ENCODE measurements around the gene CXCL13.

CXCL13 gene

GRCh38 chr4:77619408-77619807 is 13.8 kb downstream of the CXCL13 start:
- Histone ChIP-seq H3K4me3 (ENCODE audit: low read length, poor library complexity, severe bottlenecking) (no peak overlapping the region), H3K27me3 (ENCODE audit: insufficient read depth, low read length, poor library complexity, severe bottlenecking) (no peaks in the 10 kb centered on the region), H3K9me2 (replicated peaks; ENCODE audit: low read depth, low read length) (no peaks in the 10 kb centered on the region), H3F3A (ENCODE audit: low read depth) (no peaks in the 10 kb centered on the region), H2AFZ (ENCODE audit: low read length) (no peak overlapping the region), H3K36me3 (ENCODE audit: insufficient read depth, low read length) (no peaks in the 10 kb centered on the region), H3K4me1 (ENCODE audit: insufficient read depth, low read length, poor library complexity, severe bottlenecking) (no peaks in the 10 kb centered on the region), H3K79me2 (ENCODE audit: insufficient read depth, low read length) (no peaks in the 10 kb centered on the region), H3K9me3 (ENCODE audit: insufficient read depth, low read depth, low read length) (no peaks in the 10 kb centered on the region), H4K20me1 (ENCODE audit: insufficient read depth, low read length, poor library complexity, severe bottlenecking) (no peaks in the 10 kb centered on the region), H3K4me2 (ENCODE audit: low read depth, low read length, poor library complexity, severe bottlenecking) (no peak overlapping the region), H3K9ac (ENCODE audit: low read depth, low read length, poor library complexity, severe bottlenecking) (no peak overlapping the region)
- TF ChIP-seq CTCF (conservative IDR thresholded peaks at IDR 0.05; ENCODE audit: low read length) (no peak), EZH2phosphoT487 (IDR thresholded peaks at IDR 0.05; ENCODE audit: borderline replicate concordance) (no peak)

GRCh38 chr4:77621254-77621653 is 15.6 kb downstream of the CXCL13 start:
- Histone ChIP-seq H3K4me2 (ENCODE audit: low read depth, low read length, poor library complexity, severe bottlenecking) (no peak overlapping the region), H3K9me3 (ENCODE audit: insufficient read depth, low read depth, low read length) (no peaks in the 10 kb centered on the region), H3F3A (ENCODE audit: low read depth) (no peaks in the 10 kb centered on the region), H3K27me3 (ENCODE audit: insufficient read depth, low read length, poor library complexity, severe bottlenecking) (no peaks in the 10 kb centered on the region), H2AFZ (ENCODE audit: low read length) (no peak overlapping the region), H3K4me3 (ENCODE audit: low read length, poor library complexity, severe bottlenecking) (no peak overlapping the region), H3K4me1 (ENCODE audit: insufficient read depth, low read length, poor library complexity, severe bottlenecking) (no peaks in the 10 kb centered on the region), H3K79me2 (ENCODE audit: insufficient read depth, low read length) (no peaks in the 10 kb centered on the region), H3K9me2 (replicated peaks; ENCODE audit: low read depth, low read length) (no peaks in the 10 kb centered on the region), H3K36me3 (ENCODE audit: insufficient read depth, low read length) (no peaks in the 10 kb centered on the region), H3K9ac (ENCODE audit: low read depth, low read length, poor library complexity, severe bottlenecking) (no peak overlapping the region), H4K20me1 (ENCODE audit: insufficient read depth, low read length, poor library complexity, severe bottlenecking) (no peaks in the 10 kb centered on the region)
- TF ChIP-seq EZH2phosphoT487 (IDR thresholded peaks at IDR 0.05; ENCODE audit: borderline replicate concordance) (no peak), CTCF (conservative IDR thresholded peaks at IDR 0.05; ENCODE audit: low read length) (no peak)

DNA sequence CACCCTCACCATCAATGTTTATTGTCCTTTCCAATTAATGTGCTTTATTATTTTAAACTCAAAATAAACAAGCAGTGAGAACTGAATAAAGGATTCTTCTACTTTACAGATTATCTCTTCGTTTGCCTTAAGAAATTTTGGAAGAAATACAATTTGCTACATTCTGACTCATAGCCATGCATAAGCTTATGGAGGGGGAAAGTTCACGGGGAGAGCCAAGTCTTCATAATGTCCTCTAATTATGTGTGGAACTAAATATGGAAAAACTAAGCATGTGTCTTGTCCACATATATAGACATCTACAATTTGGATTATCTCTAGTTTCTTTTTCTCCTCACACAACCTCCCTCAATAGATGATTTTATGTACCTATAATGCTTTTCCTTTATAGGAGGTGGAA is 17.5 kb downstream of the CXCL13 start:
- H3K79me2 ChIP-seq (ENCODE audit: insufficient read depth, low read length), result no peaks in the 10 kb centered on the region
- H3K9me3 ChIP-seq (ENCODE audit: insufficient read depth, low read depth, low read length), result no peaks in the 10 kb centered on the region
- no peaks in the 10 kb centered on the region for H3K4me1 ChIP-seq (ENCODE audit: insufficient read depth, low read length, poor library complexity, severe bottlenecking)
- H3K36me3 ChIP-seq (ENCODE audit: insufficient read depth, low read length), result no peaks in the 10 kb centered on the region
- no peaks in the 10 kb centered on the region for H3K27me3 ChIP-seq (ENCODE audit: insufficient read depth, low read length, poor library complexity, severe bottlenecking)
- no peak for TF ChIP-seq CTCF (conservative IDR thresholded peaks at IDR 0.05; ENCODE audit: low read length)
- H3F3A ChIP-seq (ENCODE audit: low read depth), result no peaks in the 10 kb centered on the region
- H2AFZ ChIP-seq (ENCODE audit: low read length), result no peak overlapping the region
- no peaks in the 10 kb centered on the region for H4K20me1 ChIP-seq (ENCODE audit: insufficient read depth, low read length, poor library complexity, severe bottlenecking)
- H3K4me3 ChIP-seq (ENCODE audit: low read length, poor library complexity, severe bottlenecking), result no peak overlapping the region
- H3K9ac ChIP-seq (ENCODE audit: low read depth, low read length, poor library complexity, severe bottlenecking), result no peak overlapping the region
- no peaks in the 10 kb centered on the region for H3K9me2 ChIP-seq (replicated peaks; ENCODE audit: low read depth, low read length)
- no peak overlapping the region for H3K4me2 ChIP-seq (ENCODE audit: low read depth, low read length, poor library complexity, severe bottlenecking)

All from Loucy (cell line).